ENCODE data around the gene DYNC1I1. TPM values are rescaled to one million over a fixed set of nuclear protein-coding genes. Genes with fewer than 3 reads are reported as not detected.
A peak's percentile ranks its signal among the peaks of the same experiment; 100 is the strongest.

The DYNC1I1 gene
- polyA plus RNA-seq, 1 of the 3 experiments (the other 2 are of a cell fraction) = 0.05 TPM

- TF ChIP-seq TEAD4 (IDR thresholded peaks at IDR 0.05; ENCODE audit: borderline replicate concordance, insufficient read depth) (no peak), PBX3 (IDR thresholded peaks at IDR 0.05) (no peak), TCF12 (IDR thresholded peaks at IDR 0.05) (peak; percentile 25; the same call in 1 of the 2 replicates)
Observed at GRCh38 chr7:96120445-96121225, 348.3 kb downstream of the DYNC1I1 start (continued).

- no peak overlapping the region; a peak in 1 of 4 replicates for H3K27ac ChIP-seq (ENCODE audit: low read depth in 2 of 2, low read length in 1 of 2)
- H3K9ac ChIP-seq = no peak overlapping the region
- TF ChIP-seq FOXJ3 (CRISPR knock-in tag; IDR thresholded peaks at IDR 0.05) = no peak
- no peak for TF ChIP-seq USF1 (IDR thresholded peaks at IDR 0.05; ENCODE audit: borderline replicate concordance, low read depth)
- TF ChIP-seq IRF3 (IDR thresholded peaks at IDR 0.05; ENCODE audit: low read depth, low read length) = no peak
- no peak for TF ChIP-seq FOSL2 (IDR thresholded peaks at IDR 0.05; ENCODE audit: borderline replicate concordance, low read depth)
- no peak for TF ChIP-seq RAD21 (IDR thresholded peaks at IDR 0.05; ENCODE audit: low read length)
- no peak for TF ChIP-seq MXI1 (IDR thresholded peaks at IDR 0.05; ENCODE audit: low read depth, low read length)
- TF ChIP-seq CHD2 (IDR thresholded peaks at IDR 0.05; ENCODE audit: low read length, partially characterized antibody) = no peak
- TF ChIP-seq MEF2A (IDR thresholded peaks at IDR 0.05; ENCODE audit: borderline replicate concordance, low read depth) = no peak
- no peak for TF ChIP-seq NFIC (IDR thresholded peaks at IDR 0.05; ENCODE audit: borderline replicate concordance)
- TF ChIP-seq RFX5 (IDR thresholded peaks at IDR 0.05; ENCODE audit: low read length) = no peak
- no peaks in the 10 kb centered on the region for H4K20me1 ChIP-seq (ENCODE audit: insufficient read depth)
- CTCF ChIA-PET = interaction anchor here (0.7 to 2.3 kb wide), 4 partner anchors 9 to 906 kb away, joined by 3 to 10 read pairs (median 3); no protein-coding TSS in a partner anchor
- no peak overlapping the region for H2AFZ ChIP-seq (ENCODE audit: low read depth)
- no peaks in the 10 kb centered on the region for H3K9me2 ChIP-seq
- H3K4me2 ChIP-seq = no peak overlapping the region
- no peaks in the 10 kb centered on the region for H3K79me2 ChIP-seq (ENCODE audit: insufficient read depth)
- H3K4me3 ChIP-seq (ENCODE audit: low read depth in 2 of 2, low read length in 1 of 2) = no peak overlapping the region
- WGBS (ENCODE audit: low lambda C conversion rate) = 97% methylated on average over 6 of the region's 6 CpGs
- POLR2A ChIA-PET = no interaction called here
- peaks cover 5 to 20% of the 10 kb centered on the region in 2 experiments; a peak in 3 of 4 replicates for H3K4me1 ChIP-seq (ENCODE audit: control insufficient read depth in 1 of 2, insufficient read depth in 2 of 2, low read depth in 1 of 2, low read length in 1 of 2)
- H3K27me3 ChIP-seq (ENCODE audit: insufficient read depth) = no peaks in the 10 kb centered on the region
- no peak for DNase-seq
- H3K36me3 ChIP-seq (replicated peaks in 1 of 2; ENCODE audit: control insufficient read depth in 1 of 2, insufficient read depth in 2 of 2, low read length in 1 of 2) = peaks cover 29 to 42% of the 10 kb centered on the region in 2 experiments
- no peaks in the 10 kb centered on the region for H3F3A ChIP-seq (replicated peaks; ENCODE audit: insufficient read depth)
- no peaks in the 10 kb centered on the region for H3K9me3 ChIP-seq
Observed at GRCh38 chr7:96121752-96122151, 349.4 kb downstream of the DYNC1I1 start.
